ENCODE results near the gene SLC24A3. TPM values are rescaled to one million over a fixed set of nuclear protein-coding genes. Genes with fewer than 3 reads are reported as not detected.

The SLC24A3 gene
- total and polyA plus RNA-seq, 4 experiments from 2014 or later = not detected

DNA sequence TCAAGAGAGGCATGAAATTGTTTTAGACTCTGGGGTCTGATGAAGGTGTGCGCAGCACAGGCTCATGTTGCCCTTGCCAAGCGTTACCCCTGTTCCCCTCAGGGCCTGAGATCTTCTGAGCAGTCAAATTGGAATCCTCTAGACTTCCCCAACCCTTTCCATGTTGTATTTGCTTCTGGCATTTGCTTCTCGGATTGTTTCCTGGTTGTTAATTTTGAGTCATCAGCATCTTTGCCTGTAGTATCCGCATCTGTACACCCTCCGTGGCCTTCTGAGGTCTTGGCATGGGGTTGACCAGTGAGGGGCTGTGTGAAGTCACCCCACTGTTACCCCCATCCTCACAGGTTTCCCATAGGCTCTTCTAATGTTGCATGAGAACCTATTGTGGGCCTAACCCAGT is 40.9 kb downstream of the SLC24A3 start:
- no peaks in the 10 kb centered on the region for H3K4me1 ChIP-seq (ENCODE audit: insufficient read depth, low read length)
- Mint-ChIP-seq H3K4me3 (no peak overlapping the region), H3K27ac (no peak overlapping the region), H3K4me1 (no peaks in the 10 kb centered on the region), H3K36me3 (no peaks in the 10 kb centered on the region), H3K9me3 (no peaks in the 10 kb centered on the region), H3K27me3 (no peaks in the 10 kb centered on the region)
- H3K27ac ChIP-seq (ENCODE audit: low read depth, low read length) = no peak overlapping the region
- no peak for DNase-seq
- no peak overlapping the region for H3K4me3 ChIP-seq (ENCODE audit: low read length in 2 of 2)
- H3K27me3 ChIP-seq (ENCODE audit: insufficient read depth, low read length) = no peaks in the 10 kb centered on the region
- ChIA-PET CTCF (ENCODE audit: partially characterized antibody) (no interaction called here), POLR2A (ENCODE audit: partially characterized antibody) (no interaction called here)
- no peaks in the 10 kb centered on the region for H3K36me3 ChIP-seq (ENCODE audit: insufficient read depth, low read length)
- intact Hi-C loops (cut with micrococcal nuclease) = no loop called here
- H3K9me3 ChIP-seq (ENCODE audit: control insufficient read depth in 1 of 2, low read length in 2 of 2) = no peaks in the 10 kb centered on the region

DNA sequence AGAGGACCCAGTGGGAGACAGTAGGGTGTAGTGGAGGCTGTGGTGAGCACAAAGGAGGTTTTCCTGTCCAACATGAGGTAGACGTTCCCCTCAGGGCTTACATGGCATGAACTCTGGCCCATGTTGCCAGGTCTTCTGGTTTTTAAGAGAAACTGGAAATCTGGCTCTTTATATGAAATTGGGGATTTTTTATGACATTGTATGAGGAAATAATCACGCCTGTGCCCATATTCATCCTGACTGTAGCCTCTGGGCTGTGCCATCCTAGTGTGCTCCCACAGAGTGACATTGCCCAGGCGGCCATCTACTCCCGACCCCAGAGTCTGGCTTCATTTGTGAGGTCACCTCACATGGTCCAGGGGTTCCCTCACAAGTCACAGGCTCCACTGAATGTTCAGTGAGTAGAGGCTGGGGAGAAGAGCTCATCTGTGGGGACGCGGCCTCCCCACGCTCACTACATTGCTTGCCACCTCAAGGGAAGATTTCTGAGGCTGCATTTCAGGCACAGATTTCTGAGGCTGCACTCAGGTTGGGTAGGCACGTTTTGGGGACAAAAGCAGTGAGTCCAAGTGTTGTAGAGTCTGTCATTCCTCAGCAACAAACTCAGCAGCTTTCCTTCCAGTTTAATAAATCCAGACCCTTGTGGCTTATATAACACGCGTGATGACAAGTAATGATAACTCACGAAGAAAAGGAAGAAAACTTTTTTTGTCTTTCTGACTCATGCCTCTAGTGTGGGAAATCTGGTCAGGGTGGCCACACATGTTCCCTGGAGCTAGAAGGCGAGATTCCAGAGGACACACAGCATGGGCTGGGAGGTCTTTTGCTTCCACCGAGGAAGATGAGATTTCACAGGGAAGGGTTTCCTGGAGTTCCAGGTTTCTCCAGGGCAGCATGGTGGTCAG is 41.7 kb downstream of the SLC24A3 start:
- Histone ChIP-seq H3K36me3 (ENCODE audit: insufficient read depth, low read length) (no peaks in the 10 kb centered on the region), H3K4me3 (ENCODE audit: low read length in 2 of 2) (no peak overlapping the region), H3K27ac (ENCODE audit: low read depth, low read length) (no peak overlapping the region), H3K4me1 (ENCODE audit: insufficient read depth, low read length) (no peaks in the 10 kb centered on the region), H3K27me3 (ENCODE audit: insufficient read depth, low read length) (no peaks in the 10 kb centered on the region), H3K9me3 (ENCODE audit: control insufficient read depth in 1 of 2, low read length in 2 of 2) (no peaks in the 10 kb centered on the region)
- intact Hi-C loops (cut with micrococcal nuclease) = no loop called here
- ChIA-PET POLR2A (ENCODE audit: partially characterized antibody) (no interaction called here), CTCF (ENCODE audit: partially characterized antibody) (no interaction called here)
- no peak overlapping the region for H3K4me3 Mint-ChIP-seq
- H3K9me3 Mint-ChIP-seq = no peaks in the 10 kb centered on the region
- no peaks in the 10 kb centered on the region for H3K27me3 Mint-ChIP-seq
- DNase-seq = no peak
- H3K36me3 Mint-ChIP-seq = no peaks in the 10 kb centered on the region
- H3K27ac Mint-ChIP-seq = no peak overlapping the region
- H3K4me1 Mint-ChIP-seq = no peaks in the 10 kb centered on the region

DNA sequence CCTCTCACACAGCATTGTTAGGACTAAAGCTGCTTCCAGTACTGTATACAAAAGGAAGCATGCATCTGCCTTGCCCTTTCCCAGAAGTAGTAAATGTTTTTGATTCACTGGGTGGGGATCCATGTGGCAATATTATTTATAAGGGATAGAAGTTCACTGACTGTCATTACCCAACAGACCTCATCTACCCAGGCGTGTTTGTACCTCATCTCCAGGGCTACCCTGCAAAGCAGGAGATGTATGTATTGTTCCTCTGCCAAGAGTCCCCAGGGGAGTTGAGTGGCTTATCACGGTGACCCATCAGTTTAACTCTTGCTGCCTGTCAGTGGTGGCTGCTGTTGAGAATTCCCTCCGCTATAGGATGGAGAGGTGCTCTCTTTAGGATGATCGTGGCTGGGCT is 42.5 kb downstream of the SLC24A3 start:
- Histone ChIP-seq H3K27ac (ENCODE audit: low read depth, low read length) (no peak overlapping the region), H3K27me3 (ENCODE audit: insufficient read depth, low read length) (no peaks in the 10 kb centered on the region), H3K36me3 (ENCODE audit: insufficient read depth, low read length) (no peaks in the 10 kb centered on the region), H3K9me3 (ENCODE audit: control insufficient read depth in 1 of 2, low read length in 2 of 2) (no peaks in the 10 kb centered on the region), H3K4me1 (ENCODE audit: insufficient read depth, low read length) (no peaks in the 10 kb centered on the region), H3K4me3 (ENCODE audit: low read length in 2 of 2) (no peak overlapping the region)
- no peaks in the 10 kb centered on the region for H3K36me3 Mint-ChIP-seq
- ChIA-PET CTCF (ENCODE audit: partially characterized antibody) (no interaction called here), POLR2A (ENCODE audit: partially characterized antibody) (no interaction called here)
- H3K4me1 Mint-ChIP-seq = no peaks in the 10 kb centered on the region
- no peak overlapping the region for H3K27ac Mint-ChIP-seq
- no peak for DNase-seq
- no peaks in the 10 kb centered on the region for H3K9me3 Mint-ChIP-seq
- no peak overlapping the region for H3K4me3 Mint-ChIP-seq
- no peaks in the 10 kb centered on the region for H3K27me3 Mint-ChIP-seq
- intact Hi-C loops (cut with micrococcal nuclease) = no loop called here

DNA sequence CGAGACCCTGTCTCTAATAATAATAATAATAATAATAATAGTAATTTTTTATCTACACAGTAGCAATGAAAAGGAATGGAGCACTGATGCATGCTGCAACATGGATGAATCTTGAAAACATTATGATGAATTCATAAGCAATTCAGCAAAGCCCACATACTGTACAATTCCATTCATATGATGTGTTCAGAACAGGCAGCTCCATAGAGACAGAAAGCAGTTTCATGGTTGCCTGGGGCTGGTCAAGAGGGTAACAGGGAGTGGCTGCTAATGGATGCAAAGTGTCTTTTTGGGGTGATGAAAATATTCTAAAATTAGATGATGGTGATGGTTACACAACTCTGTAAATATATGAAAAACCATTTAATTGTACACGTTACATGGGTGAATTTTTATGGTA is 43.6 kb downstream of the SLC24A3 start:
- Histone ChIP-seq H3K9me3 (ENCODE audit: control insufficient read depth in 1 of 2, low read length in 2 of 2) (no peaks in the 10 kb centered on the region), H3K4me1 (ENCODE audit: insufficient read depth, low read length) (no peaks in the 10 kb centered on the region), H3K27me3 (ENCODE audit: insufficient read depth, low read length) (no peaks in the 10 kb centered on the region), H3K27ac (ENCODE audit: low read depth, low read length) (no peak overlapping the region), H3K4me3 (ENCODE audit: low read length in 2 of 2) (no peak overlapping the region), H3K36me3 (ENCODE audit: insufficient read depth, low read length) (no peaks in the 10 kb centered on the region)
- ChIA-PET POLR2A (ENCODE audit: partially characterized antibody) (no interaction called here), CTCF (ENCODE audit: partially characterized antibody) (no interaction called here)
- H3K4me3 Mint-ChIP-seq = no peak overlapping the region
- no peak for DNase-seq
- H3K27ac Mint-ChIP-seq = no peak overlapping the region
- no peaks in the 10 kb centered on the region for H3K4me1 Mint-ChIP-seq
- no peaks in the 10 kb centered on the region for H3K9me3 Mint-ChIP-seq
- H3K36me3 Mint-ChIP-seq = no peaks in the 10 kb centered on the region
- intact Hi-C loops (cut with micrococcal nuclease) = no loop called here
- no peaks in the 10 kb centered on the region for H3K27me3 Mint-ChIP-seq

DNA sequence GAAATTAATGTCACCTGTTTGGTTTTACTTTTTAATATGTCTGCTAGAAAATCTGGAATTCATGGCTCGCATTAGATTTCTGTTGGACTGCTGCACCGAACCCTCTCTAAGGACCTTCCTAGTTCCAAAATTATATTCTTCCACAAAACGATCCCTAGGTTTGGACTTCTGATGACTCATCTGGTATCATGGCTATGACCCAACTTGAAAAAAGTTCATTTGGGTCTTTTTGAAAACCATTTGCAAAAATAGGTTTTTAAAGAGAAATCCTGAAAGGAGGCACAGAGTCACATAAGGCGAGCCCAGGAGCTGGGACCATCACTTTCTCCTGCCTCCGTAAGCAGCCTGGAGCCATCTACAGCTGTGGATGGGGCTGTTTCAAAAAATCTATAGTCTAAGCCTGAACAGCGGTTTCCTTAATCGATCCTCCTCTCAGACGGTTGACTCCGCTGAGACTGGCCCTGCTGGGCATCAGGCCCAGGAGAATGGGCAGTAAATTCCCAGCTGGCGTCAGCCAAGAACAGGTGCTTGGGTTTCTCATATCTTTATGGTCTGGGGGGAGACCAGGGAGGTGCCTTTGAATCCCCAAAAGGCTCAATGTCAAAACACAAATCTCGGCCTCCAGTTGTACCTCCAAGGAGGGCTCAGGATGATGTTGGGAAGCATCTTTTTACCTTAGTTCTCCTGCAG is 44.6 kb downstream of the SLC24A3 start:
- POLR2A ChIA-PET (ENCODE audit: partially characterized antibody) = no interaction called here

DNA sequence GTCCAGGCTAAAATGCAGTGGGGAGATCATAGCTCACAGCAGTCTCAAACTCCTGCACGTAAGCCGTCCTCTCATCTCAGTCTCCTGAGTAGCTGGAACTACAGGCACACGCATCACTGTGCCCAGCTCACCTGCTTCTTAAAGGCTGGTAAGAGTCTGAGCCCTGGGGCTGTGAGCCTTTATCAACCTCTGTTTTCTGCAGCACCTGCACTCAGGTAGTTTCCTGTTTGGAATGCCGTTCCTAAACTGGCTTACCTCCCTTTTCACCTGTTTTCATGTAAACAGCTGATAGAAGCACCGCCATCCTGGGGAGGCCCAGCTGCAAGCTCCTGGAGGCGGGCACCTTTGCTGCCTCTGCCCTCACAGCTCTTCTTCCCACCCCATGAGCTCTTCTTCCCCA is 45.4 kb downstream of the SLC24A3 start:
- Mint-ChIP-seq H3K27ac (no peak overlapping the region), H3K36me3 (no peaks in the 10 kb centered on the region), H3K4me1 (no peaks in the 10 kb centered on the region), H3K27me3 (no peaks in the 10 kb centered on the region), H3K4me3 (no peak overlapping the region), H3K9me3 (no peaks in the 10 kb centered on the region)
- Histone ChIP-seq H3K36me3 (ENCODE audit: insufficient read depth, low read length) (no peaks in the 10 kb centered on the region), H3K4me1 (ENCODE audit: insufficient read depth, low read length) (no peaks in the 10 kb centered on the region), H3K4me3 (ENCODE audit: low read length in 2 of 2) (no peak overlapping the region), H3K27me3 (ENCODE audit: insufficient read depth, low read length) (no peaks in the 10 kb centered on the region), H3K27ac (ENCODE audit: low read depth, low read length) (no peak overlapping the region), H3K9me3 (ENCODE audit: control insufficient read depth in 1 of 2, low read length in 2 of 2) (no peaks in the 10 kb centered on the region)
- no peak for DNase-seq
- CTCF ChIA-PET (ENCODE audit: partially characterized antibody) = no interaction called here
- intact Hi-C loops (cut with micrococcal nuclease) = no loop called here
- POLR2A ChIA-PET (ENCODE audit: partially characterized antibody) = no interaction called here

More for the DNA sequence above, 44.6 kb downstream of the SLC24A3 start:
- H3K27me3 ChIP-seq (ENCODE audit: insufficient read depth, low read length) = no peaks in the 10 kb centered on the region
- H3K9me3 ChIP-seq (ENCODE audit: control insufficient read depth in 1 of 2, low read length in 2 of 2) = no peaks in the 10 kb centered on the region
- DNase-seq = no peak
- no peak overlapping the region for H3K4me3 Mint-ChIP-seq
- no peaks in the 10 kb centered on the region for H3K36me3 Mint-ChIP-seq
- H3K4me1 ChIP-seq (ENCODE audit: insufficient read depth, low read length) = no peaks in the 10 kb centered on the region
- no peaks in the 10 kb centered on the region for H3K4me1 Mint-ChIP-seq
- no peak overlapping the region for H3K4me3 ChIP-seq (ENCODE audit: low read length in 2 of 2)
- H3K27ac ChIP-seq (ENCODE audit: low read depth, low read length) = no peak overlapping the region
- no peaks in the 10 kb centered on the region for H3K36me3 ChIP-seq (ENCODE audit: insufficient read depth, low read length)
- H3K27ac Mint-ChIP-seq = no peak overlapping the region
- intact Hi-C loops (cut with micrococcal nuclease) = no loop called here
- no peaks in the 10 kb centered on the region for H3K27me3 Mint-ChIP-seq
- CTCF ChIA-PET (ENCODE audit: partially characterized antibody) = no interaction called here
- H3K9me3 Mint-ChIP-seq = no peaks in the 10 kb centered on the region

DNA sequence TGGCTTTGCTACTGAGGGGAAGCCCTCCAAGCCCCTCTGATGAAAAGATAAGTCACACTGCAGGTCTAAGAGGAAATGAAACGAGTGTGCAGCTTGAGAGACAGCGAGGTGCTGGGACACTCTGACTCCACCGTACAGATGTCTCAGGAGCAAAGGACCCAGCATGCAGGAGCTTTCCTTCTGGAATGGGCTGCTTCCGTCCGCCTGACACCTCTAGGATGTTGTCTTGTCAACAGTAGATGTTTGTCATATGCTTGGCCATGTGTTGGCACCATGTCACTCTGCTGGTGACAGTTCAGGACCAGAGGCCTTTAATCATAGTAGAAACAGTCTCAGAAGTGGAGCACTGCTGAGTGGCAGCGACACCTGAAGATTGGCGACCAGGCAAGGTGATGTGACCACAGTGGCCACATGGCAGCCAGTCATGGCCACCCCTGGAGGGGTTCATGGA is 46.7 kb downstream of the SLC24A3 start:
- Histone ChIP-seq H3K4me1 (ENCODE audit: insufficient read depth, low read length) (no peaks in the 10 kb centered on the region), H3K4me3 (ENCODE audit: low read length in 2 of 2) (no peak overlapping the region), H3K27me3 (ENCODE audit: insufficient read depth, low read length) (no peaks in the 10 kb centered on the region), H3K9me3 (ENCODE audit: control insufficient read depth in 1 of 2, low read length in 2 of 2) (no peaks in the 10 kb centered on the region), H3K27ac (ENCODE audit: low read depth, low read length) (no peak overlapping the region), H3K36me3 (ENCODE audit: insufficient read depth, low read length) (no peaks in the 10 kb centered on the region)
- POLR2A ChIA-PET (ENCODE audit: partially characterized antibody) = no interaction called here
- DNase-seq = no peak
- no peaks in the 10 kb centered on the region for H3K27me3 Mint-ChIP-seq
- no peak overlapping the region for H3K4me3 Mint-ChIP-seq
- H3K27ac Mint-ChIP-seq = no peak overlapping the region
- CTCF ChIA-PET (ENCODE audit: partially characterized antibody) = no interaction called here
- peaks cover 0 to 3% (median 0%) of the 10 kb centered on the region in 8 donors for H3K9me3 Mint-ChIP-seq
- intact Hi-C loops (cut with micrococcal nuclease) = no loop called here
- no peaks in the 10 kb centered on the region for H3K4me1 Mint-ChIP-seq
- no peaks in the 10 kb centered on the region for H3K36me3 Mint-ChIP-seq

Measured in CD4-positive, alpha-beta memory T cell (primary cell).